ENCODE data around the gene ALOX5AP. TPM values are rescaled to one million over a fixed set of nuclear protein-coding genes. Genes with fewer than 3 reads are reported as not detected.
A peak's percentile ranks its signal among the peaks of the same experiment; 100 is the strongest.

ALOX5AP gene
- total RNA-seq, 1 donor from 2014 or later: not detected

DNA sequence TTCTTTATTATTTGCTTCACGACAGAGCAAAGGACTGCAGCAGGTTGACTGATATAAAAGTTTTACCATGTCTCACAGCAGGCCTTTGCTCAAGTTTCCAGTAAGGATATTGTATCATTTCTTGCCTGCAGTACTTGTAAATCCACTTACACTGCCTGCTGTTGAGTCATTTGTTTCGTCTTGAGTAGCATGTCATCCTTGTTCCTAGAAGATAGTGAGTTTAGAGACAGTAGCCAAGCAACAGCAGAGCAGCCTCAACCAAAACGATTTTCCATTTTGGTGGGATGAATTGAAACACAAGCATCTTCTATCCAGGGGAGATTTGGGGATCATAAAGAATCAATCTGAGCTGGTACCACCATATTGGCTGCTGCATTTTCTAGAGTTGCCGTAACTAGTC is 24.0 kb upstream of the ALOX5AP start:
- no peak for DNase-seq (ENCODE audit: low read depth, low spot score)
- Mint-ChIP-seq H3K27ac (ENCODE audit: unreplicated experiment) (no peak overlapping the region), H3K36me3 (ENCODE audit: low read depth) (no peaks in the 10 kb centered on the region), H3K4me1 (peaks cover 12% of the 10 kb centered on the region), H3K27me3 (ENCODE audit: low read depth) (no peaks in the 10 kb centered on the region), H3K4me3 (no peak overlapping the region), H3K9me3 (no peaks in the 10 kb centered on the region)
- TF ChIP-seq, protein P1, sequence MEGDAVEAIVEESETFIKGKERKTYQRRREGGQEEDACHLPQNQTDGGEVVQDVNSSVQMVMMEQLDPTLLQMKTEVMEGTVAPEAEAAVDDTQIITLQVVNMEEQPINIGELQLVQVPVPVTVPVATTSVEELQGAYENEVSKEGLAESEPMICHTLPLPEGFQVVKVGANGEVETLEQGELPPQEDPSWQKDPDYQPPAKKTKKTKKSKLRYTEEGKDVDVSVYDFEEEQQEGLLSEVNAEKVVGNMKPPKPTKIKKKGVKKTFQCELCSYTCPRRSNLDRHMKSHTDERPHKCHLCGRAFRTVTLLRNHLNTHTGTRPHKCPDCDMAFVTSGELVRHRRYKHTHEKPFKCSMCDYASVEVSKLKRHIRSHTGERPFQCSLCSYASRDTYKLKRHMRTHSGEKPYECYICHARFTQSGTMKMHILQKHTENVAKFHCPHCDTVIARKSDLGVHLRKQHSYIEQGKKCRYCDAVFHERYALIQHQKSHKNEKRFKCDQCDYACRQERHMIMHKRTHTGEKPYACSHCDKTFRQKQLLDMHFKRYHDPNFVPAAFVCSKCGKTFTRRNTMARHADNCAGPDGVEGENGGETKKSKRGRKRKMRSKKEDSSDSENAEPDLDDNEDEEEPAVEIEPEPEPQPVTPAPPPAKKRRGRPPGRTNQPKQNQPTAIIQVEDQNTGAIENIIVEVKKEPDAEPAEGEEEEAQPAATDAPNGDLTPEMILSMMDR (conservative IDR thresholded peaks at IDR 0.05): no peak

DNA sequence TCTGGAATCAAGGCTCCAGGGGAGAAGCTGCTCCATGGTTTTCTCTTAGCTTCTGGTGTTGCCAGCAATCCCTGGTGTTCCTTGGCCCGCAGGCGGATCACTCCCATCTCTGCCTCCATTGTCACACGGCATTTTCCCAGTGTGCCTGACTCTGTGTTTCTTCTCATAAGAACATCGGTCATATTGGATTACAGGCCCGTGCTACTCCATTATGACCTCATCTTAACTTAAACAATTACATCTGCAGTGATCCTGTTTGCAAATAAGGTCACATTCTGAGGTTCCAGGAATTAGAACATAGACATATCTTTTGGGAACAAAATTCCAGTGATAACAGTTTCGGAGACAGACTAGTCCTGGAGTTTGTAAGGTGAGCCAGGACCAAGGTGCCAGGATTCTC is 23.5 kb upstream of the ALOX5AP start:
- no peak for DNase-seq (ENCODE audit: low read depth, low spot score)
- Mint-ChIP-seq H3K9me3 (no peaks in the 10 kb centered on the region), H3K4me1 (peaks cover 12% of the 10 kb centered on the region), H3K4me3 (no peak overlapping the region), H3K27ac (ENCODE audit: unreplicated experiment) (no peak overlapping the region), H3K27me3 (ENCODE audit: low read depth) (no peaks in the 10 kb centered on the region), H3K36me3 (ENCODE audit: low read depth) (no peaks in the 10 kb centered on the region)
- TF ChIP-seq, protein P1 (conservative IDR thresholded peaks at IDR 0.05): no peak

DNA sequence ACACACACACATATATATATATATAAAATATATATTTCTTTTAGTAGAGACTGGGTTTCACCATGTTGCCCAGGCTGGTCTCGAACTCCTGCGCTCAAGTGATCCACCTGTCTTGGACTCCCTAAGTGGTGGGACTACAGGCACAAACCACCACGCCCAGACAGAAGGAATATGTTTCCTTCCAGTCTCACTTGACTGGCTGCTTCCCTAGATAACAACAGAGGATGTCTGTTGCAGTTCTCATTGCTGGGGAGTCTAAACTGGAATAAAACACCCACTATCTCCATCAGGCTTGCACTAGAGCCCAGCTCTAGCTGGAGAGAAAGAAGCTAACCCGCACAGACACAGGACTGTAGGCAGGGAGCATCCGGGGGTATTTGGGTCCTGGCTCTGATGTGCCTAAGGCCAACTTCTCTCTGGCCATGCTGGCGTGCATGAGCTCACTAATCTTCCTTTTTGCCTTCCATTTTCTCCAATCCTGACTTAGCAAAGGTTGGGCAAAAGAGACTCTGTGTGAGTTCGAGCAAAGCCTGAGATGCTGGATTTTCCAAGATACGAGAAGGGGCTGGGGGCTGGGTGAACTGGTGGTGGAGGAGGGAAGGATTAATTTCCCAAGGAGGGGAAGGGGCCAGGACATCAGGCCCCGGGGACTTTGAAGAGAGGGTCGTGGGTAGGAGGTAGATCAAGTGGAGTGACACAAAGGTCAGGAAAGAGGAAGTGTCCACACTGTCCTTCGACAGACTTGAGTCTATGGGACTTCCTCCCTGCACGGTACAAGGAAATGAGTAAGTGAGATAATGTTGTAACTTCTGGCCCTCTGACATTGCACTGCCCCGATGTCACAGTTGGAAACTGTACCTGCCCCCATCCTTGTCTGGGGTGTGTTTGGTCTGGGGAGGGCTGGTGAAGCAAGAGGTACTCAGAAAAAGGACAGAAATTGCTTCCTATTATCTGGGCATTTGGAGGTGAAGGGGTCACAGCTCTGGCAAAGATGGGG is 22.5 kb upstream of the ALOX5AP start:
- H3K4me3 Mint-ChIP-seq: no peak overlapping the region
- peaks cover 12% of the 10 kb centered on the region for H3K4me1 Mint-ChIP-seq
- peak overlapping the region; percentile 29 for H3K27ac Mint-ChIP-seq (ENCODE audit: unreplicated experiment)
- H3K9me3 Mint-ChIP-seq: no peaks in the 10 kb centered on the region
- H3K27me3 Mint-ChIP-seq (ENCODE audit: low read depth): no peaks in the 10 kb centered on the region
- no peak for DNase-seq (ENCODE audit: low read depth, low spot score)
- no peaks in the 10 kb centered on the region for H3K36me3 Mint-ChIP-seq (ENCODE audit: low read depth)
- TF ChIP-seq, protein P1 (conservative IDR thresholded peaks at IDR 0.05): no peak

DNA sequence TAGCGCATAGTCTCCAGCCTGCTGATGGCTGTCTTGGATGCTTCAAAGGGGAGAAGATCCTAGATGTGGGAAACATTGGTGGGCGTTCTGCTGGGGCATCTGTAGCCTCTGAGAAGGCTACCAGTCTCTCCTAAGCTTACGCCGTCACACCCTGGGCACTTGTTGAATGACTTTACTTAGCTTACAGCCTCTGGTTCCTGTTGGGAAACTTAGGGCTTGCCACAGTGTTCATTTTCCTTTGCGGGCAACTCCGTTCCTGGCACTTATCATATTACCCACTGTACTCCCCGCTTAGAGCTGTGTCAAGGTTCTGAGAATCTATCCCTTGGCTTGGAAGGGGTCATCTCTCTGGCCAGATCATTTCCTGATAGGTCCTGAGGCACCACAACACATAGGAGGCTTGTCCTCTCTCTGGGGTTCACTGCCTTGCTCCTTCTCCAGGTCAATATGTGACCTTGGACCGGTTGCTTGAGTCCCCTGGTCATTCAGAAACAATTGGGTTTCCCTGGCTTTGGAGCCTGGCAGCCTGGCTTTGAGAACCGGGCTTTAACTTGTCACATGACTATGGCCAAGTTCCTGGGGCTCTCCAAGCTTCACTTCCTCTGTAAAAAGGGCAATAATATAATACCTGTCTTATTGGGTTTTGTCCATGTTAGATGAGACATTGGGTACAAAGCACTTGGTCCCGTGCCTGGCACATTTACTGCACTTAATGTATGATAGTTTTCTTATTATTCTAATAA is 20.5 kb upstream of the ALOX5AP start:
- Mint-ChIP-seq H3K36me3 (ENCODE audit: low read depth) (no peaks in the 10 kb centered on the region), H3K4me1 (peaks cover 16% of the 10 kb centered on the region), H3K4me3 (no peak overlapping the region), H3K27me3 (ENCODE audit: low read depth) (no peaks in the 10 kb centered on the region), H3K9me3 (no peaks in the 10 kb centered on the region), H3K27ac (ENCODE audit: unreplicated experiment) (peak overlapping the region; percentile 57)
- TF ChIP-seq, protein P1 (conservative IDR thresholded peaks at IDR 0.05): no peak
- DNase-seq (ENCODE audit: low read depth, low spot score): no peak

DNA sequence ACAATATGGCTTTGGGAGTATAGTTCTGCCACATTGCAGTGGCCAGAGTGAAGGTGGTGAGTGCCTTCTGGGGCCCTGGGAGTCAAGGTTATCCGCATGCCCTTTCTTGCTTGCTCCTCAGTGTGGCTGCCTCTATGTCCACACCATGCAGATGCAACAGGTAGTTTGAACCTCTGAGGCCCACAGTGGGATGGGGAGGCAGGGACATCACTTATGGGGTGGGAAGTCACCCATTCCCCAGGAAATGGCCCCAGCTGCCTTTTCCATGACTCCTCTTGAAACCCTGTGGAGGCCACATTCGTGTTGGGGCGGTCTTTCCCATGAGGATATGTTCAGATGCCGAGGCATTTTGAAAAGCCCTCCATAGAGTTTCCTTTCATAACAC is 20.0 kb upstream of the ALOX5AP start:
- Mint-ChIP-seq H3K4me3 (no peak overlapping the region), H3K27me3 (ENCODE audit: low read depth) (no peaks in the 10 kb centered on the region), H3K9me3 (no peaks in the 10 kb centered on the region), H3K4me1 (peaks cover 16% of the 10 kb centered on the region), H3K36me3 (ENCODE audit: low read depth) (no peaks in the 10 kb centered on the region), H3K27ac (ENCODE audit: unreplicated experiment) (no peak overlapping the region)
- TF ChIP-seq, protein P1 (conservative IDR thresholded peaks at IDR 0.05): no peak
- DNase-seq (ENCODE audit: low read depth, low spot score): no peak

Measured in neural crest cell (in vitro differentiated cells).